ENCODE results near the gene CYP2W1. TPM values are rescaled to one million over a fixed set of nuclear protein-coding genes. Genes with fewer than 3 reads are reported as not detected.

CYP2W1 gene
- total RNA-seq, 1 donor from 2014 or later = 2.0 TPM

DNA sequence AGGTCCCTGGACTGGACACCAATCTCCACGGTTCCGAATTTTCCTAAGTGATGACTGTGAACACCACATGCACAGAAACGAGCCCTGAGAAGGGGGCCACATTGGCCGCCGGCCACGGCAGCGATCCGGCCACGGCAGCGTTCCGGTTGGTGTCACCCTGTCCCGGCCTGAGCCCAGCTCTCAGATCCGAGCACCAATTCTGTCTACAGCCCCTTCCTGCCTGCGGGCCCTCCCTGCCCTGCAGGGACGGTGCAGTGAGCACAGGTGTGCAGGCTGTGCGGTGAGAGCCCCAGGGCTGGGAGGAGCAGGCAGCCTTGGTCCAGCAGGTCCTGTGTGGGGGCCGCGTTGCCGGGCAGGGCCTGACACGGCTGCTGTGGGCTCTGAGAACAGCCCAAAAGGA lies 31.7 kb downstream of the CYP2W1 start:
- no peaks in the 10 kb centered on the region for H3K27me3 ChIP-seq
- H3K9me3 ChIP-seq = no peaks in the 10 kb centered on the region
- peaks cover 0 to 2% of the 10 kb centered on the region in 2 donors for H3K36me3 ChIP-seq
- intact Hi-C loops (cut with DNase I) = no loop called here
- DNase-seq (ENCODE audit: extremely low spot score in 2 of 2) = no peak
- no peak overlapping the region for H3K4me3 ChIP-seq
- TF ChIP-seq POLR2AphosphoS5 (IDR thresholded peaks at IDR 0.05; ENCODE audit: insufficient read depth in 1 of 2, low read depth in 1 of 2) = no peak
- TF ChIP-seq POLR2A (IDR thresholded peaks at IDR 0.05) = no peak
- TF ChIP-seq, protein P1, sequence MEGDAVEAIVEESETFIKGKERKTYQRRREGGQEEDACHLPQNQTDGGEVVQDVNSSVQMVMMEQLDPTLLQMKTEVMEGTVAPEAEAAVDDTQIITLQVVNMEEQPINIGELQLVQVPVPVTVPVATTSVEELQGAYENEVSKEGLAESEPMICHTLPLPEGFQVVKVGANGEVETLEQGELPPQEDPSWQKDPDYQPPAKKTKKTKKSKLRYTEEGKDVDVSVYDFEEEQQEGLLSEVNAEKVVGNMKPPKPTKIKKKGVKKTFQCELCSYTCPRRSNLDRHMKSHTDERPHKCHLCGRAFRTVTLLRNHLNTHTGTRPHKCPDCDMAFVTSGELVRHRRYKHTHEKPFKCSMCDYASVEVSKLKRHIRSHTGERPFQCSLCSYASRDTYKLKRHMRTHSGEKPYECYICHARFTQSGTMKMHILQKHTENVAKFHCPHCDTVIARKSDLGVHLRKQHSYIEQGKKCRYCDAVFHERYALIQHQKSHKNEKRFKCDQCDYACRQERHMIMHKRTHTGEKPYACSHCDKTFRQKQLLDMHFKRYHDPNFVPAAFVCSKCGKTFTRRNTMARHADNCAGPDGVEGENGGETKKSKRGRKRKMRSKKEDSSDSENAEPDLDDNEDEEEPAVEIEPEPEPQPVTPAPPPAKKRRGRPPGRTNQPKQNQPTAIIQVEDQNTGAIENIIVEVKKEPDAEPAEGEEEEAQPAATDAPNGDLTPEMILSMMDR (IDR thresholded peaks at IDR 0.05) = no peak
- peaks cover 6% of the 10 kb centered on the region for H3K4me1 ChIP-seq
- no peak overlapping the region for H3K27ac ChIP-seq

DNA sequence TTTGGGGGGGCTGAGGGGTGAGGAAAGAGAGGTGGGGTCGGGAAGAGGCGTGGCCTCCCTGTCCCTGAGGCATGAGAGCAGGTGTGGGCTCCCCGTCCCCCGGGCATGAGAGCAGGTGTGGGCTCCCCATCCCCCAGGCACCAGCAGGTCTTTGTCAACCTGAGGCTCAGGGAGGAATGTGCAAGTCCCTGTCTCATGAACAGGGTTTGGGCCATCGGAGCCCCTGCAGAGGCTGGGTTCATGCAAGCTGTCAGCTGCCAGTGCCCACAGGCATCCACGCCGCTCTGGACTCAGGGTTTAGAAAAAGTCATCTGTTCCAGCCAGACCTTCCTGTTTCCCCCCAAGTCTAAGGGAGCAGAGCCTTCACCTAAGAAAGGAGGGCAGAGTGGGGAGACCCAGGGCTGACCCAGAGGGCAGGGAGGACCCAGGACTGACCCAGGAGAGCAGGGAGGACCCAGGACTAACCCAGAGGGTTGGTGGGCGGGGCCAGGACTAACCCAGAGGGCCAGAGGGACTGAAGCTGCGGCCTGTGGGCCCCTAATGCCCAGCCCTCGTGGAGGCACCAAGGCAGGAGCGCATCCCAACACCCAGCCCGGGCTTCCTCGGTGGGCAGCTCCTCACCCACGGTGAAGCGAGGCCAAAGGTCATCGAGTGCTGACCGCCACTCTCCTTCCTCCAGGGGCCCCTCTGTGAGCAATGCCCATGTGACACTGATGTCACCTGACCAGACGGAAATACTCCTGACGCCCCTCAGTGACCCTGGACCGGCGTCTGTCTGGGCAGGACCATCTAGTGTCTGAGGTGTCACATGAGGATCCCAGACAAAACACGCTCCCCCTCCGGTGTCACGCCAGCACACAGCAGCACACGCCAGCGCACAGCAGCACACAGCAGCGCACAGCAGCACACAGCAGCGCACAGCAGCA lies 32.5 kb downstream of the CYP2W1 start:
- H3K4me1 ChIP-seq = peaks cover 6% of the 10 kb centered on the region
- H3K9me3 ChIP-seq = no peaks in the 10 kb centered on the region
- intact Hi-C loops (cut with DNase I) = no loop called here

DNA sequence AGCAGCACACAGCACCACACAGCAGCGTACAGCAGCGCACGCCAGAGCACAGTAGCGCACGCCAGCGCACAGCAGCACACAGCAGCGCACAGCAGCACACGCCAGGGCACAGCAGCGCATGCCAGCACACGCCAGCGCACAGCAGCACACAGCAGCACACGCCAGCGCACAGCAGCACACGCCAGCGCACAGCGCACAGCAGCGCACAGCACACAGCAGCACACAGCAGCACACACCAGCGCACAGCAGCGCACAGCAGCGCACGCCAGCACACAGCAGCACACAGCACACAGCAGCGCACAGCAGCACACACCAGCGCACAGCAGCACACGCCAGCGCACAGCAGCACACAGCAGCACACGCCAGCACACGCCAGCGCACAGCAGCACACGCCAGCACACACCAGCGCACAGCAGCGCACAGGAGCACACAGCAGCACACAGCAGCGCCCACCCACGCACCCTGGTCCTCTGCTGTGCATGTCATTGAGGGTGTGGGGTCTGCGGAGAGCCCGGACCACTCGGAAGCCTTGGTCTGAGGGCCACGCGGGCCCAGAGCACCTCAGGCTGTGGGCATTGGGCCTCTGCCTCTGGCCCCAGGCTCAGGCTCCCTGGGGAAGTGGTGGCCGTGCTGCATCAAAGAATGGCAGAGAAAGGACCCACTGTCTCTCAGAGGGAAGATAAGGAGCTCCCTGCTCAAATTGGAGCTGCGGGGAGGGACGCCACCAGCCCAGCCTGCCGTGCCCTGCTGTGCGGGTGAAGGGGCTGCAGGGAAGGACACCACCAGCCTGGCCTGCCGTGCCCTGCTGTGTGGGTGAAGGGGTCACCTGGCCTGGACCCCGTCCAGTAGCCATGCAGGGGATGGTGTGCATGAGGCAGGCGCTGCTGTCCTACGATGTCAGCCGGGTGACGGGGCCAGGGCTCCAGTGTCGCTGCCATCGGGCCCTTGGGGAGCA lies 33.9 kb downstream of the CYP2W1 start:
- Histone ChIP-seq H3K36me3 (no peaks in the 10 kb centered on the region), H3K4me3 (no peak overlapping the region), H3K4me1 (peaks cover 2% of the 10 kb centered on the region), H3K9me3 (no peaks in the 10 kb centered on the region), H3K27me3 (no peaks in the 10 kb centered on the region), H3K27ac (no peak overlapping the region)
- TF ChIP-seq POLR2A (IDR thresholded peaks at IDR 0.05) (no peak), POLR2AphosphoS5 (IDR thresholded peaks at IDR 0.05; ENCODE audit: insufficient read depth in 1 of 2, low read depth in 1 of 2) (no peak)
- TF ChIP-seq, protein P1 (IDR thresholded peaks at IDR 0.05) = no peak
- intact Hi-C loops (cut with DNase I) = no loop called here
- DNase-seq (ENCODE audit: extremely low spot score in 2 of 2) = no peak

More for the DNA sequence above, 32.5 kb downstream of the CYP2W1 start:
- Histone ChIP-seq H3K4me3 (no peak overlapping the region), H3K27me3 (no peaks in the 10 kb centered on the region), H3K36me3 (no peaks in the 10 kb centered on the region), H3K27ac (no peak overlapping the region)
- TF ChIP-seq, protein P1 (IDR thresholded peaks at IDR 0.05) = no peak
- TF ChIP-seq POLR2AphosphoS5 (IDR thresholded peaks at IDR 0.05; ENCODE audit: insufficient read depth in 1 of 2, low read depth in 1 of 2) = no peak
- TF ChIP-seq POLR2A (IDR thresholded peaks at IDR 0.05) = no peak
- no peak for DNase-seq (ENCODE audit: extremely low spot score in 2 of 2)

DNA sequence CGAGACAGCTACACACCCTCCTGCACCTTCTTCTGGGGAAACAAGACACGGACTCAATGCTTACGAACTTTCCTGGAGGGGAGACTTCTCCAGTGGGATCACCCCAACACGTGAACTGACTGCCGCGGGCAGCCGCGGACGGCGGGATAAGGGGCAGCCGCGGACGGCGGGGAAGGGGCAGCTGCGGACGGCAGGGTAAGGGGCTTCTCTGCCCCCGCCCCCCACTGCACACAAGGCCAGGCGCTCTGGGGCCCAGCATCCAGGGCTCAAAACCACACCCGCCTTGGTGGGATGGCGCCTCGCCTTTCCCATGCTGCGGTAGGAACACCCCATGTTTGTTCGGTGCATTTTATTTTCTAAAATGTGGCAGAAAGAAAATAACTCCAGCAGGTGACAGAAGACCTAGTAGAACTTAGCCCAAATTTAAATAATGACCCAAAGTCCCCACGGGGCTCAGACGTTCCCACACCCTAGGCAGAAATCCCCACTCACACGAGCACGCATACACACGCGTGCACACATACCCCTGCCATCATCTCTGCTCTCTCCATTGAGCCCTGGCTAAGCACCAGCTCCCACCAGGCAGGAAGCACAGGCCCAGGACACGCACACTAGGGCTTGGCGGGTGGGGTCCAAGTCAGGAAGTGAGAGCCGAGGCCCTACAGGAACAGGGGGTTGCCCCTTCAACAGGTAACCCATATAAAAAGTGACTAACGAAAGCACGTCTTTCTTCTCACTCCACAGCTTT lies 34.8 kb downstream of the CYP2W1 start:
- Histone ChIP-seq H3K9me3 (no peaks in the 10 kb centered on the region), H3K4me1 (no peaks in the 10 kb centered on the region), H3K27me3 (no peaks in the 10 kb centered on the region), H3K27ac (no peak overlapping the region), H3K4me3 (no peak overlapping the region), H3K36me3 (no peaks in the 10 kb centered on the region)
- intact Hi-C loops (cut with DNase I) = no loop called here
- no peak for DNase-seq (ENCODE audit: extremely low spot score in 2 of 2)
- no peak for TF ChIP-seq POLR2AphosphoS5 (IDR thresholded peaks at IDR 0.05; ENCODE audit: insufficient read depth in 1 of 2, low read depth in 1 of 2)
- TF ChIP-seq POLR2A (IDR thresholded peaks at IDR 0.05) = no peak
- TF ChIP-seq, protein P1 (IDR thresholded peaks at IDR 0.05) = no peak

All from vagina (tissue), 2 donors.